ENCODE results near the gene TJP1. TPM values are rescaled to one million over a fixed set of nuclear protein-coding genes. Genes with fewer than 3 reads are reported as not detected.
"Not testable (repeated sequence)": the region's sequence is repeated elsewhere in the genome, so short reads cannot be mapped to it uniquely, and the experiment has no call there.

TJP1 gene
- total and polyA plus RNA-seq, 2 experiments from 2014 or later: 39.2 to 51.2 TPM

DNA sequence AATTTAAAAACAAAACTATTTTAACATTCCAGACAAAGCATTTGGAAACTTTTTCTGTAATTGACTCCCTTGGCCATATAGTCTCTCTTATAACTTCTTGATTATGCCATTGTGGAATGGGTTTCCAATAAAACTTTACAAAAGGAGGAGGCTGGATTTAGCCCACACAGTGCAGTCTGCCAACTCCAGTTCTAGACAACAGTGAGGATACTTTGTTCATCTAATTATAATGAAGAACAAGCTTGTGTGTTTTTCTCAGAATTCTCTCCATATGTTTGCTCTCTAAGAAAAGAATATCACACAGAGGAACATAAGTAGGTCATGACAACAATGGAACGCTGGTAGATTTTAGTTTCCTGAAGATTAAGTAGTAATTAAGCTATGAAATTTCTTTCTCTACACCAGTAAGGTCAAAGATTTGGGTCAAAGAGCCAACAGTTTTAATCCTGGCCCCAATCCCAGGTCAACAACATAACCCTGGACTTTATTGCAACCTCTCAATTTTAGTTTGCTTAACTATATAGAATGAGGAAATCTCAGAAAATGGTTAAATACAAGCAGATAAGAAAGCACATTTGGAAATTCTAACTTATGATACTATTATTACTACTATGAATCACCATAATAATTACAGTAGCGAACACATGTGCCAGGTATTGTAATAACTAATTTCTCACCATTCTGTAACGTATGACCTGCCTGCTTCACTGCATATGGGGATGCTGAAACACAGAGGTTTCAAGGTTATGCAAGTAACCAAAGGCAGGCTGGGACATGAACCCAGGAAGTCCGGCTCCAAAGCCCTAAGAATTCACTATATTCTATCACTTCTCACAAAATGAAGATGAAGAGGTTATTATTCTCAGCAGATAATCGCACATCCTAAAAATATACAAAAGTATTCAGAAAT, 65.7 kb downstream of the TJP1 start:
- no peak overlapping the region for H3K4me3 ChIP-seq
- peaks cover 32% of the 10 kb centered on the region for H3F3A ChIP-seq (ENCODE audit: insufficient read depth)
- H3K9ac ChIP-seq: no peak overlapping the region
- H3K9me3 ChIP-seq (ENCODE audit: low read depth): no peaks in the 10 kb centered on the region
- H2AFZ ChIP-seq: no peak overlapping the region
- no peaks in the 10 kb centered on the region for H3K27me3 ChIP-seq (replicated peaks; ENCODE audit: insufficient read depth)
- H4K20me1 ChIP-seq (ENCODE audit: insufficient read depth): no peaks in the 10 kb centered on the region; the same call in 1 of the 2 replicates
- H3K27ac ChIP-seq: peak overlapping the region; percentile 42
- 65 to 68% methylated on average over 5 of the region's 5 CpGs for WGBS, 2 experiments (ENCODE audit: low coverage in 1 of 2, low lambda C conversion rate in 2 of 2, missing lambda C conversion rate in 2 of 2)
- peak overlapping the region; percentile 45 for H3K4me2 ChIP-seq (ENCODE audit: unreplicated experiment)
- in situ Hi-C loops (cut with MboI): loop anchor here (10.0 kb wide), 1 partner anchor 168 kb away; no protein-coding TSS in a partner anchor
- peaks cover 19% of the 10 kb centered on the region for H3K4me1 ChIP-seq (ENCODE audit: insufficient read depth)
- H3K79me2 ChIP-seq (ENCODE audit: insufficient read depth): peaks cover 69% of the 10 kb centered on the region
- no peaks in the 10 kb centered on the region for H3K9me2 ChIP-seq (ENCODE audit: insufficient read depth)
- H3K36me3 ChIP-seq (ENCODE audit: low read depth): peaks cover 24% of the 10 kb centered on the region
- peak; percentile 15 for DNase-seq
- TF ChIP-seq EZH2 (IDR thresholded peaks at IDR 0.05; ENCODE audit: insufficient read depth, poor library complexity, severe bottlenecking) (no peak), EZH2phosphoT487 (IDR thresholded peaks at IDR 0.05; ENCODE audit: insufficient read depth, low read depth) (no peak)

DNA sequence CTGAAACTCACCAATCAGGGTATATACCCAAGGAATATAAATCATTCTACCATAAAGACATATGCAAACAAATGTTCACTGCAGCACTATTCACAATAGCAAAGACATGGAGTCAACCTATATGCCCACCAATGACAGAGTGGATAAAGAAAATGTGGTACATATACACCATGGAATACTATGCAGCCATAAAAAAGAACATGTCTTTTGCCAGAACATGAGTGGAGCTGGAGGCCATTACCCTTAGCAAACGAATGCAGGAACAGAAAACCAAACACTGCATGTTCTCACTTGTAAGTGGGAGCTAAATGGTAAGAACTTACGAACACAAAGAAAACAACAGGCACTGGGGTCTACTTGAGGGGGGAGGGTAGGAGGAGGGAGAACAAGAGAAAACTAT, 68.3 kb downstream of the TJP1 start:
- Histone ChIP-seq H3K79me2 (ENCODE audit: insufficient read depth) (peaks cover 74% of the 10 kb centered on the region), H3K4me1 (ENCODE audit: insufficient read depth) (peaks cover 27% of the 10 kb centered on the region), H3F3A (ENCODE audit: insufficient read depth) (peaks cover 38% of the 10 kb centered on the region)
- H3K9ac ChIP-seq; H2AFZ ChIP-seq; H3K27ac ChIP-seq; H3K36me3 ChIP-seq (ENCODE audit: low read depth); H3K27me3 ChIP-seq (replicated peaks; ENCODE audit: insufficient read depth); H3K4me2 ChIP-seq (ENCODE audit: unreplicated experiment); DNase-seq; H3K9me2 ChIP-seq (ENCODE audit: insufficient read depth); H4K20me1 ChIP-seq (ENCODE audit: insufficient read depth); H3K9me3 ChIP-seq (ENCODE audit: low read depth); H3K4me3 ChIP-seq: not testable (repeated sequence)
- in situ Hi-C loops (cut with MboI): loop anchor here (10.0 kb wide), 1 partner anchor 171 kb away; no protein-coding TSS in a partner anchor
- 80 to 89% methylated on average over 2 of the region's 2 CpGs for WGBS, 2 experiments (ENCODE audit: low coverage in 1 of 2, low lambda C conversion rate in 2 of 2, missing lambda C conversion rate in 2 of 2)

- H4K20me1 ChIP-seq (ENCODE audit: insufficient read depth): no peaks in the 10 kb centered on the region; the same call in 1 of the 2 replicates
Observed at GRCh38 chr15:29753506-29753905, 68.8 kb downstream of the TJP1 start.

DNA sequence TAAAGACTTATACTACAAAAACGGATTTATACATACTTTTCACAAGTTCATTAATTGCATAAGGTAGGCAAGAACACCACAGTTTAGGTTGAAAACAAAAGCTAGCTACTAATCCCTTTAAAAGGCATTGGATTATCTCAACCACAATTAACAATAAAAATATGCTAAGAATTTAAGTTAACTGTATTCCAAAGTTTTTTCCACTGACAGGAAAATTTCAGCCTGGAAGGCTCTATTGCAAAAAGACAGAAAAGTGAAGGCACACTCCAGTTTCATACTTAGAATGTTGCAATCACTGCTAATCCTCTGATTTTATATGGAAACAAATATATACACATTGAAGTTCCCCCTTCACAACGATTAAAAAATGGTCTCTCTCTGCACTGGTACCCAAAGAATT, 71.5 kb downstream of the TJP1 start:
- 17 to 20% methylated on average over 2 of the region's 2 CpGs for WGBS, 2 experiments (ENCODE audit: low coverage in 1 of 2, low lambda C conversion rate in 2 of 2, missing lambda C conversion rate in 2 of 2)
- Histone ChIP-seq H3K36me3 (ENCODE audit: low read depth) (peaks cover 1% of the 10 kb centered on the region), H3F3A (ENCODE audit: insufficient read depth) (0 out of 2 replicates have a peak, but pooled peaks cover 10% of the 10 kb centered on the region), H2AFZ (no peak overlapping the region), H4K20me1 (ENCODE audit: insufficient read depth) (no peaks in the 10 kb centered on the region), H3K79me2 (ENCODE audit: insufficient read depth) (peaks cover 56% of the 10 kb centered on the region), H3K9me3 (ENCODE audit: low read depth) (no peaks in the 10 kb centered on the region), H3K27me3 (replicated peaks; ENCODE audit: insufficient read depth) (no peaks in the 10 kb centered on the region), H3K4me3 (no peak overlapping the region), H3K4me1 (ENCODE audit: insufficient read depth) (peaks cover 8% of the 10 kb centered on the region), H3K27ac (no peak overlapping the region), H3K9me2 (ENCODE audit: insufficient read depth) (no peaks in the 10 kb centered on the region), H3K4me2 (ENCODE audit: unreplicated experiment) (no peak overlapping the region), H3K9ac (no peak overlapping the region)
- in situ Hi-C loops (cut with MboI): loop anchor here (10.0 kb wide), 1 partner anchor 174 kb away; no protein-coding TSS in a partner anchor
- peak; percentile 24 for DNase-seq
- TF ChIP-seq EZH2 (IDR thresholded peaks at IDR 0.05; ENCODE audit: insufficient read depth, poor library complexity, severe bottlenecking) (no peak), EZH2phosphoT487 (IDR thresholded peaks at IDR 0.05; ENCODE audit: insufficient read depth, low read depth) (no peak)

More at GRCh38 chr15:29753506-29753905, 68.8 kb downstream of the TJP1 start:
- Histone ChIP-seq H3K79me2 (ENCODE audit: insufficient read depth) (peaks cover 70% of the 10 kb centered on the region), H3K4me2 (ENCODE audit: unreplicated experiment) (no peak overlapping the region), H3K27me3 (replicated peaks; ENCODE audit: insufficient read depth) (no peaks in the 10 kb centered on the region), H3F3A (ENCODE audit: insufficient read depth) (peaks cover 36% of the 10 kb centered on the region), H3K4me1 (ENCODE audit: insufficient read depth) (peaks cover 27% of the 10 kb centered on the region), H3K27ac (no peak overlapping the region), H2AFZ (no peak overlapping the region), H3K36me3 (ENCODE audit: low read depth) (no peaks in the 10 kb centered on the region; the same call in 1 of the 2 replicates), H3K9me2 (ENCODE audit: insufficient read depth) (no peaks in the 10 kb centered on the region), H3K9me3 (ENCODE audit: low read depth) (no peaks in the 10 kb centered on the region), H3K9ac (no peak overlapping the region), H3K4me3 (no peak overlapping the region)
- TF ChIP-seq EZH2 (IDR thresholded peaks at IDR 0.05; ENCODE audit: insufficient read depth, poor library complexity, severe bottlenecking): no peak
- in situ Hi-C loops (cut with MboI): loop anchor here (10.0 kb wide), 1 partner anchor 171 kb away; no protein-coding TSS in a partner anchor
- WGBS, 2 experiments (ENCODE audit: low coverage in 1 of 2, low lambda C conversion rate in 2 of 2, missing lambda C conversion rate in 2 of 2): 97 to 98% methylated on average over 7 of the region's 7 CpGs
- DNase-seq: no peak

Measured in GM23248 (cell line).